Stimulated activated naive CD8-positive, alpha-beta T cell treated with anti-CD3 and anti-CD28 coated beads, Interleukin-15, Interleukin-2, amounts not matched to agents 100 U/mL and 50 U/mL, for 24 hours (primary cell): Measurements from ENCODE around the gene HLA-DQB2.
"Not testable (repeated sequence)": the region's sequence is repeated elsewhere in the genome, so short reads cannot be mapped to it uniquely, and the experiment has no call there.

ENCODE experiments used
- ATAC-seq: fragments of 150-1000 bp; cut with Tn5 transposase; one replicate; pipeline ENCODE4 v1.10.0; 2021
- DNase-seq: peaks from one replicate; pipeline ENCODE4 v3.0.0; 2021

Gene HLA-DQB2

DNA sequence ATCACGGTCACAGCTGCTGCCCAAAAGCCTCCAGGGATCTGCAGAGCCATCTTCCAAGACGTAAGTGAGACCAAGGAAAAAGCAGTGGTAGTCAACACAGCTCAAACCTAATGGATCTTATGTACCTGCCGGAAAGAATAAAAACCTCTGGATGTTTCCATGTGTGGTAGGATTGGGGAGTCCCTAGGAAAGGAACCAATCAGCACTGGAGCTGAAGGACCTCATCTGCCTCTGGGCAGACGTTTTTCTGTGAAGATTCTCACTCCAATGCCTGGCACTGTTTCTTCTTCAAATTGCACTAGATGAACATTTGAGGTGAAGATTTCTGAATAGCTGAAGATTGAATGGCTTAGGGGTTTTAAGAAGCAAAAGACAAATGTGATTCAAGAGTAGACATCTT, at the start of gene HLA-DQB2:
TSS of gene HLA-DQB2 (minus strand) at position 112 of the 400 bp plus-strand sequence. CDS start at position 50, 62 bp downstream.
- ATAC-seq (no peak), DNase-seq (no peak)

DNA sequence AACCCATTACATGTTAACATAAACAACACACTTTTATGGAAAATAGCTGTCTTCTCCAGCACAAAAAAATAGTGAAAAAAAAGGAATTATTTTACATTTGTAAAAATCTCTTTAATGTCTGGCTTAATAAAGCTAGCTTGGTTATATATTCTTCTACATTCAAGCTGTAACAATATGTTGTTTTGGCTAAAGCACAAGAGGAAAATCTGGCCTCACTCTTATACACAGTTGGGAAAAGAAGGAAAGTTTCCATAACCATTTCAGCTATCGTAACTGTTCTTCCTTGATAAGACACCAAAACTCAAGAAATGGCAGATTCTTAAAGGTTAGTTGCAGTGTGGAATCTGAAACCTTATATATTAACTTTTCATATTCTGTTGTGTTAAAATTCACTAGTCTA, 45.8 kb upstream of the HLA-DQB2 start:
- ATAC-seq = no peak
- DNase-seq = no peak

DNA sequence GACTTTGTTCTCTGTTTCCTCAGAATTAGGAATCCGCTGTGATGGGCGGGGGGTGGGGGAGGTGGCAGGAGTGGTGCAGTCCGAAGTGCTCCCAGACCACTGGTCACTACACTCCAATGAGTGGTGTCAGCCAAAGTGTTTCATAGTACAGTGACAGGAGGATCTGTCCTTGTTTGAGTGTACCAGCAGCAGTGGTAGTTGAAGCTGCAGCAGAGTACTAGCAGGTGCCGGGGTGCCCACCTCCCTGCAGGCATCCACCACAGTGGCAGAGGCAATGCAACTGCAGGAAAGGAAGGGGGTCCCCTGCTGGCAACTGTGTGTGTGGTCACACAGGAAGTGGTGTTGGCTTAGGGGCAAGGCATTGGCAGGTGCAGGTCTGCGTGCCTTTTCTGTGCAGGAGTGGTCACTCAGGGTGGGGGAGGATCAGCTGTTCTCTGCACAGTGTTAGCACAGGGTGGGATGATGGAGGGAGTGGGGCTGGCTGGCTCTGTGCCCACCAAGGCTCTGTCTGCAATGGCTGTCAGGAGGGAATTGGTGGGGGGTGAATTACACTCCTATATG, 43.8 kb upstream of the HLA-DQB2 start:
- no peak for ATAC-seq
- DNase-seq = no peak

DNA sequence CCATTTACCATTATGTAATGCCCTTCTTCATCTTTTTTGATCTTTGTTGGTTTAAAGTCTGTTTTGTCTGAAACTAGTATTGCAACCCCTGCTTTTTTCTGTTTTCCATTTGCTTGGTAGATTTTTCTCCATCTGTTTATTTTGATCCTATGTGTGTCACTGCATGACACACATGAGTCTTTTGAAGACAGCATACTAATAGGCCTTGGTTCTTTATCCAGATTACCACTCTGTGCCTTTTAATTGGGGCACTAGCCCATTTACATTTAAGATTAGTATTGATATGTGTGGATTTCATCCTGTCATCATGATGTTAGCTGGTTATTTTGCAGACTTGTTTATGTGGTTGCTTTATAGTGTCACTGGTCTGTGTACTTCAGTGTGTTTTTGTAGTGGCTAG, 42.1 kb upstream of the HLA-DQB2 start:
- not testable (repeated sequence) for DNase-seq, ATAC-seq

DNA sequence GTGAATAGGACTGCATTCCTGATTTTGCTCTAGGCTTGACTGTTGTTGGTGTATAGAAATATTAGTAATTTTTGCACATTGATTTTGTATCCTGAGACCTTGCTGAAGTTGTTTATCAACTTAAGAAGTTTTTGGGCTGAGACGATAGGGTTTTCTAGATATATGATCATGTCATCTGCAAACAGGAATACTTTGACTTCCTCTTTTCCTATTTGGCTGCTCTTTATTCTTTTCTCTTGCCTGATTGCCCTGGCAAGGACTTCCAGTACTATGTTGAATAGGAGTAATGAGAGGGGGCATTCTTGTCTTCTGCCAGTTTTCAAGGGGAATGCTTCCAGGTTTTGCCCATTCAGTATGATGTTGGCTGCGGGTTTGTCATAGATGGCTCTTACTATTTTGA, 40.1 kb upstream of the HLA-DQB2 start:
- ATAC-seq (no peak), DNase-seq (no peak)

DNA sequence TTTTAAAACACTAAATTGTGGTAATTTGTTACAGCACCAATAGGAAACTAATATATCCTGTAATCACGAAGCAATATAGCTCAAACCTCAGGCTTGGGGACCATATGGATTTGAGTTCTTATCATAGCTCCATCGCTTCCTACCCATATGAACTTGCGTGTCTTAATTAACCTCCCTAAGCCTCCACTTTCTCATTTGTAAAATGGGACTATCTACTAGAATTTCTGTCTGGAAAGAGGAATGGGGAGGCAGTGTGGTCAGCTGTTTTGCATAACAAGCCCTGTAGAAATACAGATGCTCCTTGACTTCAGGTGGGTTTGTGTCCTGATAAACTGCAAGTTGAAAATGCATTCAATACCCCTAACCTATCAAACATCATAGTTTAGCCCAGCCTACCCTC, 36.4 kb upstream of the HLA-DQB2 start:
- ATAC-seq (no peak), DNase-seq (no peak)

DNA sequence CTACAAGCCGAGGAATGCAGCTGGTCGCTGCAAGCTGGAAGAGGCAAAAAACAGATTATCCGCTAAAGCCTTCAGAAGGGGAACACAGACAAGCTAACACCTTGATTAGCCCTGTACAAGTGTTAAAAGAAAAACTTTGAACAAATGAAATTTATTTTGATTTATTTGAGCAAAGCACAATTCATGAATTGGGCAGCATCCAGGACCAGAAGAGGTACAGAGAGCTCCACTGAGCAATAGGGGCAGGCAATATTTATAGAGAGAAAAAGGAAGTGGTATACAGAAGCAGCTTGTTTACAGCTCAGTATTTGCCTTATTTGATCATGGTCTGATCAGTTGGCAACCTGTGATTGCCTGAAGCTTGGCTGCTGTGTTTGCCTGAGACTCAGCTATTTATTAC, 35.8 kb upstream of the HLA-DQB2 start:
- ATAC-seq (no peak), DNase-seq (no peak)

DNA sequence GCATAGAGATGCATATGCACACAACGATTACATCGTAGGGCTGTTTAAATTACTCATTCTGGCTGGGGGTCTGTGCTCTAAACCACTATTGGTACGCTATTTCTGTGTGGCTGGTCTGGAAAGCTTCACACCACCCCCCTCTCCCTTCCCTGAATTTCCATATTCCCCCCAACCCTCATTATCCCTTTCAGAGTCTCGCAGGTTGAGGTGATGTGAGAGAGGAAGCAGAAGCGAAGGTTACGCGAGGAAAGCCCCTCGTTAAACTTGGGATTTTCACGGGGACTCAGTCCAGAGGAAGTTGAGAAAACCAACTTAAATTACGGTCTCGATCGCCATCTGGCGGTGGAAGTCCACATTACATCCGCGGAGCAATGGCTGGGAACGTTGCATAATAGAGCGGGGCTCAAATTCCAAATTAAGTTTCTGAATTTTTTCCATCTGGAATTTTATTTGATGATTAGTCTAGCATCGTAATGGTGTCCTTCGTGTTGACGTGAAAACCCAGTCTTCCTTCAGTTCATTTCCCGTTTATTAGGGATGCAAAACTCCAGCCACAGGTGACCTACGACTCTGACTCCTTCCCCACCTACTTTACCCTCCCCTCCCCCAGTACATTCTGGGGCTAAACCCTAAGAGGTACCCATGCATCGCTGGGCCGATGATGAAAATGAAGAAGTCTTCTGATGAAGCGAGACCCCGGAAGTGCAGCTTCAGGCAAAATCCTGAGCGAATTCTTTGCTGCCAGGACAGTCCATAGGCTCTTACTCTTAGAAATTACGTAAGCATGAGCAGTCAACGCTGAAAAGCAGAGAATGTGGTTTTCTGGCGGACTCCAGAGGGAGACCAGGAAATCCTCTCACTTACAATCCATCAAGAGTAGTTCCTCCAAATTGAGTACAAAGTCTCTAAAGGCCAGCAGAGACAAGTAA, 33.8 kb upstream of the HLA-DQB2 start:
- ATAC-seq = peak; percentile 72
- peak; percentile 86 for DNase-seq

DNA sequence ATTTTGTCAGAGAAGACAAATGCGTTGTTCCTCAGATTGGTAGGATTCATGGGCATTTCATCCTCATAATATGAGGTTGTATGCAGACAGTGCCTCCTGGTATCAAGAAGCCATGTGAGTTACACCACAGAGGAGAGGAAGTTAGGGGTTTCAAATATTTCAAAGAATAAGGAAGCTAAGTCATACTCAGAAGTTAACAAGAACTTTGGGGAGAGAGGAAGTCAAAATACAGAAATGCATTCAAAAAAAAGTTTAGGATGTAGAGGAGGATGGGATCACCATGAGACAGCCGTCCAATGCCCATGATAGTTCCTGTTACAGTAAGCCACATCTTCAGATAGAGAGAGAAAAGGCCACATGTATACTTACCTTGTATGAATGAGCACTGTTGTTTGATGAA, 31.2 kb upstream of the HLA-DQB2 start:
- ATAC-seq = no peak
- DNase-seq = no peak

DNA sequence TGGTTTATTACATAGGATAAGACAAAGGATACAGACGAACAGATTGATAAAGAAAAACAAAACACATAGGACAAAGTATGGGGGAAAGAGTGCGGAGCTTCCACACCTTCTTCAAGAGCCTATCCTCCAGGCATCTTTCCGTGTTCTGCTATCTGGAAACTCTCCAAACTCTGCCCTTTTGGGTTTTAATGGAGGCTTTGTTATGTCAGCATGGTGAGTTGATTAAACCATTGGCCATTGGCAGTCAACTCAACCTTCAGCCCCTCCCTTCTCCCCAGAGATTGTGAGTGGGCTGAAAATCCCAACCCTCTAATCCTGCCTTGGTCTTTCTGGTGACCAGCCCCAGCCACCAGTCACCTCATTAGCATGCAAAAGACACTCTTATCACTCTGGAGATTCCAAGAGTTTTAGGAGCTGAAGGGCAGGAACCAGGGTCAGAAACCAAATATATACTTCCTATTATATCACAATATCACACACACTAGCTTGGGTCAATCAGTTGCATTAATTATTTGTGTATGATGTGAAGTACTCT, 29.6 kb upstream of the HLA-DQB2 start:
- DNase-seq (no peak), ATAC-seq (no peak)

DNA sequence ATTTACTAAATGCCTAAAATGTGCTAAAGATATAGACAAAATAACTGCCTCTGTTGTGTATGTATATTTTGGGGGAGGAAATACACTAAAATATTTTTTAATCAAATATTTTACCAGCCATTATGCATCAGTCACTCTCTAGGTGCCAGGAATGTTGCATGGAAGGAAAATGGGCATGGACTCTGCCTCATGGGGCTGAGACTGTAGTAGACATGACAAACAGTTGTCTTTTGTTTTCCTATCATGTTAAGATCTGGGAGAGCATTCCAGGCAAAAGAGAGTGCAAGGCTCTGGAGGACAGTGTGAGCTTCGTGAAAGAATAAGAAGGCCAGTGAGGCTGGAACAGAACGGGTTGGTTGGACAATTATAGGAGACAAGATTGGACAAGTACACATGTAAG, 27.0 kb upstream of the HLA-DQB2 start:
- ATAC-seq (no peak), DNase-seq (no peak)

DNA sequence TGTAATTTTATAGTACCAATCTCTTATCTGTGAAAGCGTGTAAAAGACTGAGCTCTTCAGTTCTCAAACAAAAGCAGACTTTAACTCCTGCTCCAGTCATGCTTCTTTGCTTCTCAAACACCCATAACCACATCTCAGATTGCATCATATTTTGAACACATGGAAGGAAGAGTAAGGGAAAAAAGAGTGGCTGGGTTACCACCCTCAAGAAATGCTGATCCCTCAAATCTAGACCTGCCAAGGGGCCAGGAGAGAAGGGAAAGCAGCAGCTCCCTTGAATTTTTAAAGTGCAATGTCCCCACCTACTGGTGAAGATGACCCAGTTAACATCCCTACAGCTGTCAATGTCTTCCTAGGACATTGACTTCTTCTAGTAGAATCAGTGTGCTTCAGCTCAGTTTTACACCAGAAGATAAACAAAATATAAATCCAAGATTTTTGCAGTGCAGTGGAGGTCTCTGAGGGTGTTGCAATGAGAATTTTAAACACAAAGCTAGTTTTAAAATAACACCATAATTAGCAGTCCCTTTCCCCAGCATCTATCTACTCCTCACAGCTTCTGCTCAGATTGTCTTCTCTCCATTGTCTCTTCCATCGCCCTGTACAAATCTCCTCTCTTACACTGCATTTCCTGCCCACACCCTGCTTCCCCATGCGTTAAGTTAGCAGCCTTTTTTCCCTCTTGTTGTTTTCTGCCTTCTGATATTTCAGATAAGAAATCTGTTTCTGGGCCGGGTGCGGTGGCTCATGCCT, 22.6 kb upstream of the HLA-DQB2 start:
- DNase-seq (peak; percentile 26), ATAC-seq (peak; percentile 49)

DNA sequence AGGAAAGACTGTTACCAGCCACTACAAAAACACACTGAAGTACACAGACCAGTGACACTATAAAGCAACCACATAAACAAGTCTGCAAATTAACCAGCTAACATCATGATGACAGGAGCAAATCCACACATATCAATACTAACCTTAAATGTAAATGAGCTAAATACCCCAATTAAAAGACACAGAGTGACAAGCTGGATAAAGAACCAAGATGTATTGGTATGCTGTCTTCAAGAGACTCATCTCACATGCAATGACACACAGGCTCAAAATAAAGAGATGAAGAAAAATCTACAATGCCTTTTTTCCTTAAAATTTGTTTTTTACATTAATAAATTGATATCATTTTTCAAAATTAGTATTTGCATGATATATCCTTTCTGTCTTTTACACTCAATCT, 19.6 kb upstream of the HLA-DQB2 start:
- DNase-seq, ATAC-seq: not testable (repeated sequence)

DNA sequence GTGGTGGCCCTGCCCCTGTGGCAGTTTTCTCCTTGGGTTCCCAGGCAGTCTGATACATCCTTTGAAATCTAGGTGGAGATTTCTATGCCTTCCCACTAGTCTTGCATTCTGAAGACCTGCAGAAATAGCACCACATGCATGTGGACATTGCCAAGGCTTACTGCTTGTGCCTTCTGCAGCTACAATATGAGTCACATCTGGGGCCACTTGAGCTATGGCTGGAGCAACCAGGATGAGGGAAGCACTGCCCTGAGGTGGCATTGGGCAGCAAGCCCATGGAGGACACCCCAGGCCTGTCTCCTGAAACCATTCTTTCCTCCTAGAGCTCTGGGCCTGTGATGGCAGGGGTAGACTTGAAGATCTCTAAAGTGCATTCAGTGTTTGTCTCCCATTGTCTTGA, 15.7 kb upstream of the HLA-DQB2 start:
- DNase-seq (no peak), ATAC-seq (no peak)

DNA sequence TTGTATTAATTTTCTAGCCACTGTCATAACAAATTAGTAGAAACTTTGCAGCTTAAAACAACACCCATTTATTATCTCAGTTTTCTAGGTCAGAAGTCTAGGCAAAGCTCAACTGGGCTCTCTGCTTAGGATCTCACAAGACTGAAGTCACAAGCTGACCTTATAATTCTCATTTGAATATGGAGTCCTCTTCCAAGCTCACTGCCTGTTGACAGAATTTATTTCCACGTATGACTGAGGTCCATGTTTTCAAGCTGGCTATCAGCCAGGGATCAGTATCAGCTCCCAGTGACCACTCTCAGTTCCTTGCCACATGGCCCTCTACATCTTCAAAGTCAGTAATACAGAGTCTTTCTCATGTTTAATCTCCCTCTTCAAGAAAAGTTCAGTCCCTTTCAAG, 11.7 kb upstream of the HLA-DQB2 start:
- DNase-seq = no peak
- no peak for ATAC-seq

DNA sequence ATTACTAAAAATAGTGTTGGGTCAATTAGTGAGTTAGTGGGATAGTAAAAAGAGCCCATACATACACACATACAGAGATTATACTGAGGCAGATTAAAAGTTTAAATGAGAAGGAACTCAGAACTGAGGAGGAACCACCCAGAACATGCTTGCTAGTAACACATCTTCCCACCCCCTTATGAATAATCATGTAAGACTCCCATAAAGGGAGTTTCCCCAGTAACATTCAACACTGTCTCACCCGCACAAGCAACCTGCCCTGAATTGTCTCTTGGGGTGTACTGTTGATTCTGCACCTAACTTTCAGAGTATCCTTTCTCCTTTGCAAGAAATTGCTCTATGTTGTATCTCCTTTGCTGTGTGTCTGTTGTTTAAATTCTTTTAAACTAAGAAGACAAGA, 11.1 kb upstream of the HLA-DQB2 start:
- ATAC-seq (no peak), DNase-seq (no peak)

DNA sequence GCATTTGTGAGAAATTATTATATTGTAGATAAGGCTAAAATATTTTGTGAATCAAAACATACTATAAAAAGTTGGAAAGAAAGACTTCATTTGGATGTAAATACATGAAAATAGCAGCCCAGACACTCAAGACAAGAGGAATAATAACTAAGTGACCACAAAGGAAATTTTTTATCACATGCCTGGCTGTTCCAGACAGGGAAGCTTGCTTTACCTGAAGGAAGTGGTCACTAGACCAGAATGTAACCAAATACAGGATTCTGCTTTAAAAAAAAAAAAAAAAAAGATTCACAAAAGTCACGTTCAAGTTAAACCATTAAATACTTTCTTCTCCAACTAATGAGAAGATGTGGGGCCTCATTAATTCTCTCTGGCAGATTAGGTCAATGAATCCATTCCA, 9.3 kb upstream of the HLA-DQB2 start:
- ATAC-seq (no peak), DNase-seq (no peak)

DNA sequence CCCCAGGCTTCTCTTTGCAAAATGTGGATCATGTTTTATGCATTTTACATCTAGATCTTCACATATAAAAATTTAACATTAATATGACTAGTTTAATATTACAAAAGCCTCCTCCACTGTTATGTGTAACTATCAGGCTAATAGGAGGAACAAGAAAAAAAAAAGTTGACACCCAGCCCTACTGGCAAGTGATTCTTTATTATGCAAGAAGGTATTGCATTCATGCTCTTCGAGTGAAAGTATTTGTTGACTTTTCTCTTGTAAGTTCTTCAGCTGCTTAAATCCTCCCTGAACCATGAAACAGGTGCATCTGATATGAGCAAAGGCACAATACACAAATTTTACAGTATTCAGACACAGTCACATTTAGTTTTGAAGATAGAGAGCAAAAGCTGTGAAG, 716 bp upstream of the HLA-DQB2 start:
- no peak for DNase-seq
- no peak for ATAC-seq

DNA sequence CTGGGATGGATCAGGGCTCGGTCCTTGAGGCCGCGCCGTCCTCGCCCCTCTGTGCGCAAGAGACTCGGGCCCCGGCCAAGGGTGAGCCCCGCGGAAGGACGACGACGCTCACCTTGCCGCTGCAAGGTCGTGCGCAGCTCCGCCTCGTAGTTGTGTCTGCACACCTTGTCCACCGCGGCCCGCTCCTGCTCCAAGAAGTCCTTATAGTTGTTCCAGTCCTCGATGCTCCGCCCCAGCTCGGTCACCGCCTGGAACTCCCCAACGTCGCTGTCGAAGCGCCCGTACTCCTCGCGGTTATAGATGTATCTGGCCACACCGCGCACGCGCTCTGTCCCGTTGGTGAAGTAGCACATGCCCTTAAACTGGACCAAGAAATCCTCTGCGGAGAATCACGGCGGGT, 1.8 kb downstream of the HLA-DQB2 start:
- no peak for DNase-seq

DNA sequence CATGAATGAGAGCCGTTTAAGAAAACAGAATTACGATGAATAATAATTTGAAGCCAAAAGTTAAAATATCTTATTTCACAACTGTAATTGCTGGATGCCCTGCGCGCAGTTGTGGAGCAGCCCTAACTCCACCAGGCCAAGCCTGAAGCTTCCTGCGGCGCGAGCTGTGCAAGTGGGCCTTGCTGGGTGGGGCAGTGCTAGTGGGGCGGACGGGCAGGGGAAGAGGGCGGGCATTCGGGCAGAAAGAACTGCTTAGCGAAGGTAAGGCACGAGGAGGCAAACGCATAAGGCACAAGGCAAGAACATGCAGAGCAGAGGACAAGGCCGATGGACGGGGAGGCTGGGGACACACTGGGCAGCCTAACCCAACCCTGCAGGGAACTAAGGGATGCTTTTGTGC, 2.3 kb downstream of the HLA-DQB2 start:
- no peak for ATAC-seq

More for the DNA sequence above, 1.8 kb downstream of the HLA-DQB2 start:
- no peak for ATAC-seq

DNA sequence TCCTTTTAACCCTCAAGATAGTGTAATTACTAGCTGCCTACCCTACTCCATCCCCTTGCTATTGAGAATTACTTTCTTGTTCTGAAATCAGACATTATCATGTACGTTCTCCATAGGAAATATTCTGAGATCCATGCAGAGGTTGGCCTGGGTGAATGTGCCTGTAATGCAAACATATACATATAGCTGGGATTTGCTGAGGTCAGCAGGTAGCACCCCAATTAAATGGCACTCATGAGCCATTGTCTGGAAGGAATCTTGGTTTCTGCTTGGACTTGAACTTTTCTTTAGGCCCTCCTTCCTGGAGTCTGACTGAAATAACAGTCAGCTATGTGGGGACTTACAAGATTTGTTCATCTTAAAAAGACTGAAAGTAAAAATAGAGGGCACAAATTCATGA, 3.7 kb downstream of the HLA-DQB2 start:
- DNase-seq = no peak
- no peak for ATAC-seq

More for the DNA sequence above, 2.3 kb downstream of the HLA-DQB2 start:
- no peak for DNase-seq

DNA sequence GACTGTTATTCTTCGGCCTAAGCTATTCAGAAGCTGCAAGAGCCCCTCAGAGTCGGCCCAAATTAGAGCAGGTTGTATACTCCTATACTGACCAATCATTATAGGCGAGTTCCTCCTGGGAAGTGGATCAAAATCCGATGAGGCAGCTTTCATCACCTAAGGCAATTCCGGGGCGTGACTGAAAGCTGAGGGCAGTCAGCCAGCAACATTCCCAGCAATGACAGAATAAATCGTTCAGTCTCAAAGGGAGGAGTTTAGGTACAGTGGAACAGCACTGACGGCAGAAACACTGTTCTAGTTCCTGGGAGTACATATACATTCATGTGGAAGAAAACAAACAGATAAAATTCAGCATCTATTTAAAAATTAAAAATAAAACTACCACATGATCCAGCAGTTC, 10.8 kb downstream of the HLA-DQB2 start:
- ATAC-seq (no peak), DNase-seq (no peak)

DNA sequence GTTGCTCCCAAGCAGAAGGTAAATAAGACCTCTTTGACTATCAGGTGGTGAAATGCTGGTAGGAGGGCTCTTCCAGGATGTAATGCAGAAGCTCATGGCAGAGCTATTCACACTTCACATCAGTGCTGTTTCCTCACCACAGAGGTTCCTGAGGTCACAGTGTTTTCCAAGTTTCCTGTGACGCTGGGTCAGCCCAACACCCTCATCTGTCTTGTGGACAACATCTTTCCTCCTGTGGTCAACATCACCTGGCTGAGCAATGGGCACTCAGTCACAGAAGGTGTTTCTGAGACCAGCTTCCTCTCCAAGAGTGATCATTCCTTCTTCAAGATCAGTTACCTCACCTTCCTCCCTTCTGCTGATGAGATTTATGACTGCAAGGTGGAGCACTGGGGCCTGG, 17.7 kb downstream of the HLA-DQB2 start:
- DNase-seq, ATAC-seq: not testable (repeated sequence)
